ENCODE measurements around the gene KLHL3.
"Not testable (repeated sequence)": the region's sequence is repeated elsewhere in the genome, so short reads cannot be mapped to it uniquely, and the experiment has no call there.

KLHL3 gene

GRCh38 chr5:137735555-137736284 is at the start of gene KLHL3:
KLHL3 (minus strand) TSS chr5:137736089; CDS start chr5:137735646, 443 bp downstream.
- no peaks in the 10 kb centered on the region for H3K36me3 ChIP-seq (ENCODE audit: control insufficient read depth in 5 of 5, insufficient read depth in 5 of 5, low read length in 5 of 5)
- peak within 1 kb of the TSS; percentile 56 to 80 (median 67) for H3K4me3 ChIP-seq (ENCODE audit: low read depth in 1 of 5, low read length in 5 of 5)
- H3K9ac ChIP-seq (ENCODE audit: low read length in 5 of 5), result peak within 1 kb of the TSS in 4 of 5 donors; percentile 22 to 78 (median 56)
- peaks cover 0 to 45% (median 28%) of the 10 kb centered on the region in 5 donors for H3K4me1 ChIP-seq (ENCODE audit: control insufficient read depth in 5 of 5, insufficient read depth in 5 of 5, low read length in 5 of 5)
- H3K9me3 ChIP-seq (ENCODE audit: control insufficient read depth in 5 of 5, low read length in 5 of 5), result no peaks in the 10 kb centered on the region
- peak within 1 kb of the TSS; percentile 48 for H3K27ac ChIP-seq (ENCODE audit: low read depth, low read length)
- no peaks in the 10 kb centered on the region for H3K27me3 ChIP-seq (ENCODE audit: control insufficient read depth in 5 of 5, insufficient read depth in 4 of 5, low read length in 5 of 5)

GRCh38 chr5:137782984-137783536 is 47.2 kb upstream of the KLHL3 start:
- Histone ChIP-seq H3K4me1 (ENCODE audit: control insufficient read depth in 5 of 5, insufficient read depth in 5 of 5, low read length in 5 of 5) (no peaks in the 10 kb centered on the region), H3K36me3 (ENCODE audit: control insufficient read depth in 5 of 5, insufficient read depth in 5 of 5, low read length in 5 of 5) (no peaks in the 10 kb centered on the region), H3K9me3 (ENCODE audit: control insufficient read depth in 5 of 5, low read length in 5 of 5) (no peaks in the 10 kb centered on the region), H3K9ac (ENCODE audit: low read length in 5 of 5) (no peak overlapping the region), H3K27ac (ENCODE audit: low read depth, low read length) (no peak overlapping the region), H3K4me3 (ENCODE audit: low read depth in 1 of 5, low read length in 5 of 5) (no peak overlapping the region), H3K27me3 (ENCODE audit: control insufficient read depth in 5 of 5, insufficient read depth in 4 of 5, low read length in 5 of 5) (no peaks in the 10 kb centered on the region)

- Histone ChIP-seq H3K4me3 (ENCODE audit: low read depth in 1 of 5, low read length in 5 of 5) (no peak overlapping the region), H3K4me1 (ENCODE audit: control insufficient read depth in 5 of 5, insufficient read depth in 5 of 5, low read length in 5 of 5) (no peaks in the 10 kb centered on the region), H3K27me3 (ENCODE audit: control insufficient read depth in 5 of 5, insufficient read depth in 4 of 5, low read length in 5 of 5) (no peaks in the 10 kb centered on the region), H3K9me3 (ENCODE audit: control insufficient read depth in 5 of 5, low read length in 5 of 5) (no peaks in the 10 kb centered on the region), H3K9ac (ENCODE audit: low read length in 5 of 5) (no peak overlapping the region), H3K27ac (ENCODE audit: low read depth, low read length) (no peak overlapping the region), H3K36me3 (ENCODE audit: control insufficient read depth in 5 of 5, insufficient read depth in 5 of 5, low read length in 5 of 5) (no peaks in the 10 kb centered on the region)
Observed at GRCh38 chr5:137782055-137782454, 46.2 kb upstream of the KLHL3 start.

- Histone ChIP-seq H3K36me3 (ENCODE audit: control insufficient read depth in 5 of 5, insufficient read depth in 5 of 5, low read length in 5 of 5) (no peaks in the 10 kb centered on the region), H3K9me3 (ENCODE audit: control insufficient read depth in 5 of 5, low read length in 5 of 5) (no peaks in the 10 kb centered on the region), H3K4me1 (ENCODE audit: control insufficient read depth in 5 of 5, insufficient read depth in 5 of 5, low read length in 5 of 5) (no peaks in the 10 kb centered on the region), H3K4me3 (ENCODE audit: low read depth in 1 of 5, low read length in 5 of 5) (no peak overlapping the region), H3K27ac (ENCODE audit: low read depth, low read length) (no peak overlapping the region), H3K27me3 (ENCODE audit: control insufficient read depth in 5 of 5, insufficient read depth in 4 of 5, low read length in 5 of 5) (no peaks in the 10 kb centered on the region), H3K9ac (ENCODE audit: low read length in 5 of 5) (no peak overlapping the region)
Observed at GRCh38 chr5:137778772-137779564, 43.1 kb upstream of the KLHL3 start.

GRCh38 chr5:137767937-137768336 is 32.0 kb upstream of the KLHL3 start:
- H3K9ac ChIP-seq (ENCODE audit: low read length in 5 of 5); H3K27me3 ChIP-seq (ENCODE audit: control insufficient read depth in 5 of 5, insufficient read depth in 4 of 5, low read length in 5 of 5); H3K9me3 ChIP-seq (ENCODE audit: control insufficient read depth in 5 of 5, low read length in 5 of 5); H3K36me3 ChIP-seq (ENCODE audit: control insufficient read depth in 5 of 5, insufficient read depth in 5 of 5, low read length in 5 of 5); H3K4me3 ChIP-seq (ENCODE audit: low read depth in 1 of 5, low read length in 5 of 5); H3K4me1 ChIP-seq (ENCODE audit: control insufficient read depth in 5 of 5, insufficient read depth in 5 of 5, low read length in 5 of 5); H3K27ac ChIP-seq (ENCODE audit: low read depth, low read length): not testable (repeated sequence)

GRCh38 chr5:137761566-137761965 is 25.7 kb upstream of the KLHL3 start:
- Histone ChIP-seq H3K27ac (ENCODE audit: low read depth, low read length) (no peak overlapping the region), H3K36me3 (ENCODE audit: control insufficient read depth in 5 of 5, insufficient read depth in 5 of 5, low read length in 5 of 5) (no peaks in the 10 kb centered on the region), H3K27me3 (ENCODE audit: control insufficient read depth in 5 of 5, insufficient read depth in 4 of 5, low read length in 5 of 5) (no peaks in the 10 kb centered on the region), H3K9me3 (ENCODE audit: control insufficient read depth in 5 of 5, low read length in 5 of 5) (no peaks in the 10 kb centered on the region), H3K4me3 (ENCODE audit: low read depth in 1 of 5, low read length in 5 of 5) (no peak overlapping the region), H3K9ac (ENCODE audit: low read length in 5 of 5) (no peak overlapping the region), H3K4me1 (ENCODE audit: control insufficient read depth in 5 of 5, insufficient read depth in 5 of 5, low read length in 5 of 5) (peaks cover 0 to 10% (median 3%) of the 10 kb centered on the region in 5 donors)

- H3K4me1 ChIP-seq (ENCODE audit: control insufficient read depth in 5 of 5, insufficient read depth in 5 of 5, low read length in 5 of 5), result peaks cover 0 to 10% (median 3%) of the 10 kb centered on the region in 5 donors
- no peaks in the 10 kb centered on the region for H3K36me3 ChIP-seq (ENCODE audit: control insufficient read depth in 5 of 5, insufficient read depth in 5 of 5, low read length in 5 of 5)
- H3K9me3 ChIP-seq (ENCODE audit: control insufficient read depth in 5 of 5, low read length in 5 of 5), result no peaks in the 10 kb centered on the region
- H3K27me3 ChIP-seq (ENCODE audit: control insufficient read depth in 5 of 5, insufficient read depth in 4 of 5, low read length in 5 of 5), result no peaks in the 10 kb centered on the region
- no peak overlapping the region for H3K4me3 ChIP-seq (ENCODE audit: low read depth in 1 of 5, low read length in 5 of 5)
- H3K9ac ChIP-seq (ENCODE audit: low read length in 5 of 5), result no peak overlapping the region
- H3K27ac ChIP-seq (ENCODE audit: low read depth, low read length), result no peak overlapping the region
Observed at GRCh38 chr5:137760719-137761516, 25.0 kb upstream of the KLHL3 start.

GRCh38 chr5:137760294-137760693 is 24.4 kb upstream of the KLHL3 start:
- H3K9ac ChIP-seq (ENCODE audit: low read length in 5 of 5), result no peak overlapping the region
- no peak overlapping the region for H3K27ac ChIP-seq (ENCODE audit: low read depth, low read length)
- no peaks in the 10 kb centered on the region for H3K9me3 ChIP-seq (ENCODE audit: control insufficient read depth in 5 of 5, low read length in 5 of 5)
- H3K4me1 ChIP-seq (ENCODE audit: control insufficient read depth in 5 of 5, insufficient read depth in 5 of 5, low read length in 5 of 5), result peaks cover 0 to 11% (median 4%) of the 10 kb centered on the region in 5 donors
- H3K27me3 ChIP-seq (ENCODE audit: control insufficient read depth in 5 of 5, insufficient read depth in 4 of 5, low read length in 5 of 5), result no peaks in the 10 kb centered on the region
- H3K36me3 ChIP-seq (ENCODE audit: control insufficient read depth in 5 of 5, insufficient read depth in 5 of 5, low read length in 5 of 5), result no peaks in the 10 kb centered on the region
- no peak overlapping the region for H3K4me3 ChIP-seq (ENCODE audit: low read depth in 1 of 5, low read length in 5 of 5)

GRCh38 chr5:137758715-137759306 is 22.9 kb upstream of the KLHL3 start:
- Histone ChIP-seq H3K27ac (ENCODE audit: low read depth, low read length) (no peak overlapping the region), H3K27me3 (ENCODE audit: control insufficient read depth in 5 of 5, insufficient read depth in 4 of 5, low read length in 5 of 5) (no peaks in the 10 kb centered on the region), H3K4me3 (ENCODE audit: low read depth in 1 of 5, low read length in 5 of 5) (no peak overlapping the region), H3K9ac (ENCODE audit: low read length in 5 of 5) (no peak overlapping the region), H3K9me3 (ENCODE audit: control insufficient read depth in 5 of 5, low read length in 5 of 5) (no peaks in the 10 kb centered on the region), H3K4me1 (ENCODE audit: control insufficient read depth in 5 of 5, insufficient read depth in 5 of 5, low read length in 5 of 5) (peaks cover 0 to 14% (median 6%) of the 10 kb centered on the region in 5 donors), H3K36me3 (ENCODE audit: control insufficient read depth in 5 of 5, insufficient read depth in 5 of 5, low read length in 5 of 5) (no peaks in the 10 kb centered on the region)
